K562 (cell line): ENCODE data around the gene DGKA. TPM values are rescaled to one million over a fixed set of nuclear protein-coding genes. Genes with fewer than 3 reads are reported as not detected.

Source experiments
- ADNP ChIP-seq: fragments of 200-800 bp; sonication (Bioruptor generic); IDR thresholded peaks from 2 replicates; pipeline ENCODE4 v1.6.1; 2016; ENCODE audit warnings: missing genetic modification characterization, missing compliant biosample characterization
- BACH1 ChIP-seq: fragments of 200-800 bp; sonication (Bioruptor generic); IDR thresholded peaks from 2 replicates; pipeline ENCODE4 v1.6.1; 2016; ENCODE audit warnings: missing genetic modification characterization, missing compliant biosample characterization
- ETV6 ChIP-seq, 3 experiments: fragments of 150-350 bp in 1 of 3; sonication (generic) in 1 of 3; formaldehyde crosslinking in 1 of 3; IDR thresholded peaks; 2 replicates each; pipeline versions ENCODE4 v1.6.1 to v1.8.0; 2014 to 2022; ENCODE audit warnings: borderline replicate concordance in 2 of 3, low read depth in 2 of 3, antibody characterized with exemption in 1 of 3, low read length in 1 of 3, mild to moderate bottlenecking in 1 of 3, missing genetic modification reagents in 1 of 3
- JUND ChIP-seq, 2 experiments: IDR thresholded peaks; 2 replicates in 1 of 2; 3 replicates in 1 of 2; pipeline ENCODE4 v1.6.1; 2011; ENCODE audit warnings: borderline replicate concordance in 2 of 2, low read depth in 2 of 2, low read length in 2 of 2, improper control_type of control experiment in 1 of 2, missing biosample characterization in 1 of 2, missing genetic modification characterization in 1 of 2, missing genetic modification reagents in 1 of 2
- LARP7 ChIP-seq: fragments of 450-650 bp; IDR thresholded peaks from 2 replicates; pipeline ENCODE4 v1.6.1; 2016
- MECOM ChIP-seq: fragments of 250-450 bp; sonication (Bioruptor Pico); IDR thresholded peaks from 2 replicates; pipeline ENCODE4 v1.8.0; 2022; ENCODE audit warnings: inconsistent platforms
- MTA1 ChIP-seq: fragments of 450-650 bp; IDR thresholded peaks from 2 replicates; pipeline ENCODE4 v1.6.1; 2017; ENCODE audit warnings: borderline replicate concordance
- RCOR1 ChIP-seq, 2 experiments: IDR thresholded peaks; 2 replicates each; pipeline ENCODE4 v1.6.1; 2012; ENCODE audit warnings: low read depth in 2 of 2, low read length in 2 of 2, borderline replicate concordance in 1 of 2, improper control_type of control experiment in 1 of 2
- SMAD1 ChIP-seq: fragments of 150-350 bp; IDR thresholded peaks from 2 replicates; pipeline ENCODE4 v1.6.1; 2014; ENCODE audit warnings: low read length, low read depth; ENCODE audit not compliant: partially characterized antibody
- SP2 ChIP-seq: IDR thresholded peaks from 2 replicates; pipeline ENCODE4 v1.6.1; 2011; ENCODE audit warnings: mild to moderate bottlenecking, low read depth, low read length, moderate library complexity; ENCODE audit not compliant: poor library complexity, severe bottlenecking; ENCODE audit errors: extremely low read depth
- TBL1XR1 ChIP-seq, 2 experiments: IDR thresholded peaks; 2 replicates each; pipeline ENCODE4 v1.6.1; 2012; ENCODE audit warnings: improper control_type of control experiment in 2 of 2, low read length in 2 of 2, mild to moderate bottlenecking in 1 of 2
- UBTF ChIP-seq, 2 experiments: IDR thresholded peaks; 2 replicates each; pipeline ENCODE4 v1.6.1; 2012; ENCODE audit warnings: improper control_type of control experiment in 2 of 2, low read depth in 2 of 2, low read length in 2 of 2, borderline replicate concordance in 1 of 2
- ZBTB40 ChIP-seq, 2 experiments: fragments of 450-650 bp in 1 of 2; sonication (generic) in 1 of 2; formaldehyde crosslinking in 1 of 2; IDR thresholded peaks; 2 replicates each; pipeline versions ENCODE4 v1.7.1 to v1.9.0; 2016 to 2022; ENCODE audit warnings: inconsistent platforms in 1 of 2, mild to moderate bottlenecking in 1 of 2, missing genetic modification reagents in 1 of 2
- polyA plus RNA-seq, 8 experiments: library from polyadenylated mRNA; depleted of rRNA in 4 of 8; stranded (reverse) in 5 of 8; unstranded in 3 of 8; fragments of >200 nt; fragmentation: Nextera tagmentation in 2 of 8; fragmentation: Illumina TruSeq in 1 of 8; extraction: Ambion mirVana in 2 of 8; extraction: Trizol in 1 of 8; gene quantifications; 2 replicates each; pipeline versions ENCODE4 v1.2.1 to v1.2.3, GENCODE V29; 2011 to 2014; ENCODE audit warnings: inconsistent platforms in 1 of 8, missing spikeins in 1 of 8
- total RNA-seq, 7 experiments: library from RNA; depleted of rRNA in 6 of 7; stranded (reverse); fragments of >200 nt in 6 of 7; fragmentation: Illumina TruSeq in 2 of 7; extraction: Trizol in 2 of 7; gene quantifications; 2 replicates each; pipeline versions ENCODE4 v1.2.1 to v1.2.3, GENCODE V29; 2011 to 2021; ENCODE audit warnings: low replicate concordance in 1 of 7

The DGKA gene
- total and polyA plus RNA-seq, 9 of the 15 experiments (the other 6 are each of a cell fraction or from before 2014, with no cell fraction given), result 3.4 to 12.4 (median 6.2) TPM

DNA sequence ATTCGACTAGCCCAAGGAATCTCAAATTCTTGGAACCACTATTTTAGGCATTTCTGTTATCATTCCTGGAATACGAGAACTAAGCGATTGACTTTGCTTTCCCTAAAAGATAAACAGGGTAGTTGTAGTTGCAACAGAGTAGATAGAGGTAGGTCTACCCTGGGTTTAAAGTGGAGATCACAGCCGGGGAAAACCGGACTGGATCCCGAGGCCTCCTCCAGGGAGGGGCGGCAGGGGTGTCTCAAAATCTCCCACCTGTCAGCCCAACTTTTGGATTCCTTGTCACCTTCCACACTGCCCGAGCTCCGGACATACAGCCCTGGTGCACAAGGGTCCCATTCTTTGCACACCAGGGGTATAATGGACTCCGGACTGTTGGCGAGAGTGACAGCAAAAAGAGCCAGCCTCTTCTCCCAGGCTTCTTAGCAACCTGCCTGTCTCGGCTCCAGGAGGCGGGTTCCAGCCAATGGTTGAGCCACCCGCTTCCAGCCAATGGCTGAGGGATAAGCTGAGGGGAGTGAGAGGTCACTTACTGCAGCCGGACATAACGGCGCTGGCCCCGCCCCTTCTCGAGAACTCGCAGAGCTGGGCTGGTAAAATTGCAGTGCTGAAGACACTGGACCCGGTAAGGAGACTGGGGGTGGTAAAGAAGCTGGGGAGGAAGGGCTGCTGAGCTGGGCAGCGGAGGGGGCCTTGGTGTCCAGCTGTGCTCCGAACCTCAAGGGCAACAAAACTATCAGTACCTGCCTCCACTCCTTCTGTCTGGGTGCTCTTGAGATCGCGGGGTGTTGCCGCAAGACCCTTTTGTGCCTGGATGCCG lies 66.0 kb downstream of the DGKA start, which contains the start of gene SUOX (continued):
- TF ChIP-seq UBTF (IDR thresholded peaks at IDR 0.05; ENCODE audit: borderline replicate concordance in 1 of 2, low read depth in 2 of 2, low read length in 2 of 2) (no peak), RCOR1 (IDR thresholded peaks at IDR 0.05; ENCODE audit: borderline replicate concordance in 1 of 2, low read depth in 2 of 2, low read length in 2 of 2) (0 out of 4 replicates have a peak, but pooled peaks of 1 of the 2 experiments have one; percentile 7), ADNP (tag) (0 out of 2 replicates have a peak, but pooled peaks have one; percentile 13), SMAD1 (no peak), TBL1XR1 (IDR thresholded peaks at IDR 0.05; ENCODE audit: low read length in 2 of 2) (no peak; a peak in 1 of 4 replicates), JUND (IDR thresholded peaks at IDR 0.05; ENCODE audit: borderline replicate concordance, low read depth, low read length) (peak; percentile 40; the same call in 1 of the 2 replicates), JUND (tag; IDR thresholded peaks at IDR 0.05; ENCODE audit: borderline replicate concordance, low read depth, low read length) (no peak; the same call in 2 of the 3 replicates), ZBTB40 (IDR thresholded peaks at IDR 0.05) (0 out of 2 replicates have a peak, but pooled peaks have one; percentile 48), ZBTB40 (CRISPR knock-in tag; IDR thresholded peaks at IDR 0.05) (no peak), LARP7 (no peak), SP2 (peak; percentile 51), BACH1 (tag) (no peak), MTA1 (no peak), ETV6 (IDR thresholded peaks at IDR 0.05; ENCODE audit: borderline replicate concordance in 1 of 2, low read depth in 2 of 2, low read length in 1 of 2) (no peak), ETV6 (CRISPR knock-in tag; IDR thresholded peaks at IDR 0.05; ENCODE audit: borderline replicate concordance) (no peak), MECOM (CRISPR knock-in tag) (no peak)
